Transverse colon (tissue), 4 donors: Measurements from ENCODE around the gene HDLBP. TPM values are rescaled to one million over a fixed set of nuclear protein-coding genes. Genes with fewer than 3 reads are reported as not detected.
"Not testable (repeated sequence)": the region's sequence is repeated elsewhere in the genome, so short reads cannot be mapped to it uniquely, and the experiment has no call there.

Source experiments
- DNase-seq: peaks from one replicate; pipeline ENCODE4 v3.0.0-alpha.2; 2019
- H3K27ac ChIP-seq, 4 donors: fragments of 200-600 bp; sonication (generic); 2 replicates each; pipeline ENCODE4 v1.5.1; 2016 to 2018; ENCODE audit warnings: inconsistent platforms in 4 of 4
- H3K27me3 ChIP-seq: fragments of 200-600 bp; sonication (generic); 2 replicates; pipeline ENCODE4 v1.5.1; 2017; ENCODE audit warnings: inconsistent platforms
- H3K36me3 ChIP-seq, 4 donors: fragments of 200-600 bp; sonication (generic); 2 replicates each; pipeline ENCODE4 v1.5.1; 2017 to 2019; ENCODE audit warnings: inconsistent platforms in 4 of 4
- H3K4me1 ChIP-seq, 4 donors: fragments of 200-600 bp; sonication (generic); 2 replicates each; pipeline ENCODE4 v1.5.1; 2017 to 2020; ENCODE audit warnings: inconsistent platforms in 4 of 4
- H3K4me3 ChIP-seq, 4 donors: fragments of 200-600 bp; sonication (generic); 1 replicate in 1 of 4; 2 replicates in 3 of 4; pipeline versions ENCODE4 v1.5.1 to v1.6.1; 2017 to 2019; ENCODE audit warnings: inconsistent platforms in 4 of 4
- H3K9me3 ChIP-seq, 2 donors: fragments of 200-600 bp; sonication (generic); 2 replicates each; pipeline ENCODE4 v1.5.1; 2017 to 2019; ENCODE audit warnings: inconsistent platforms in 2 of 2
- EP300 ChIP-seq: sonication (generic); formaldehyde crosslinking; IDR thresholded peaks from one replicate; pipeline ENCODE4 v1.6.1; 2017; ENCODE audit warnings: antibody characterized with exemption, low read depth
- POLR2A ChIP-seq: fragments of 450-650 bp; IDR thresholded peaks from one replicate; pipeline ENCODE4 v1.6.1; 2016; ENCODE audit warnings: antibody characterized with exemption, mild to moderate bottlenecking, moderate library complexity
- POLR2AphosphoS5 ChIP-seq, 3 donors: sonication (generic); formaldehyde crosslinking; IDR thresholded peaks; one replicate each; pipeline ENCODE4 v1.6.1; 2016; ENCODE audit warnings: antibody characterized with exemption in 3 of 3
- WGBS, 2 donors: methylation state at CpG; one replicate each; pipeline ENCODE4 v1.1.5; 2018; ENCODE audit warnings: low coverage in 1 of 2; 5-methylcytosine and 5-hydroxymethylcytosine counted together
- in situ Hi-C, 4 donors: fragments of 200-750 bp; cut with MboI; loops; one replicate each; pipeline versions ENCODE4 v1.15.0 to v1.15.1; 2017; ENCODE audit warnings: low sequenced_read_pairs in 3 of 4, low pct_ligation_motif_present in 1 of 4, low pct_unique_long_range_greater_than_20kb in 1 of 4
- intact Hi-C: fragments of 100-400 bp; cut with DNase I; formaldehyde crosslinking; loops from one replicate; pipeline ENCODE4 v1.15.1; 2023; ENCODE audit warnings: low total_unique reads
- total RNA-seq, 4 donors: library from RNA; depleted of rRNA; stranded (reverse); fragments of >200 nt; gene quantifications; one replicate each; pipeline ENCODE4 v1.1.0, GENCODE V29; 2016
- TF ChIP-seq, protein P1 (sequence below), 5 experiments: fragments of 200-600 bp in 3 of 5; fragments of 450-650 bp in 2 of 5; sonication (generic) in 3 of 5; IDR thresholded peaks; 1 replicate in 2 of 5; 2 replicates in 3 of 5; pipeline ENCODE4 v1.5.1; 2016 to 2017; ENCODE audit warnings: antibody characterized with exemption in 5 of 5, inconsistent platforms in 3 of 5, mild to moderate bottlenecking in 2 of 5, moderate library complexity in 1 of 5

HDLBP gene
- total RNA-seq, 4 donors from 2014 or later = 168 to 1,885 (median 314) TPM

DNA sequence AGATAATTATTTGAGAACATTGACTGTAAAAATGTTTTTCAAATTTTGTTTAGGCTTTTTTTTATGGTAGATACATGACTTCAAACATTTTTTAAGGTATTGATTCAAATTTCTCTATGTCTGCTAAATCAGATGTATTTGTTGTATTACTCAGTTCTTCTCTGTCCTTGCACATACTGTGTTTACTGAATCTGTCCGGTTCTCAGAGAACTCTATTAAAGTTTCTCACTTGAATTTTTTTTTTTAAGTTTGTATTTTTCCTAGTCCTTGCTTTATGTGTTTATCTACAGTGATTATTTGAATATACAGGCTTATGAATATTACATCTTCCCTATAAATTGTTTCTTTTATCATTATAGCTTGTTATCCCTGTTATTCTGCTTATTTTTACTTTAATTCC is 5.6 kb upstream of the HDLBP start:
- Histone ChIP-seq H3K9me3 (no peaks in the 10 kb centered on the region), H3K27ac (no peak overlapping the region), H3K36me3 (no peaks in the 10 kb centered on the region), H3K27me3 (no peaks in the 10 kb centered on the region), H3K4me1 (peaks cover 21 to 79% (median 39%) of the 10 kb centered on the region in 4 donors), H3K4me3 (no peak overlapping the region)
- no peak for DNase-seq
- TF ChIP-seq POLR2AphosphoS5 (IDR thresholded peaks at IDR 0.05) (no peak), POLR2A (no peak), EP300 (no peak)
- TF ChIP-seq, protein P1, sequence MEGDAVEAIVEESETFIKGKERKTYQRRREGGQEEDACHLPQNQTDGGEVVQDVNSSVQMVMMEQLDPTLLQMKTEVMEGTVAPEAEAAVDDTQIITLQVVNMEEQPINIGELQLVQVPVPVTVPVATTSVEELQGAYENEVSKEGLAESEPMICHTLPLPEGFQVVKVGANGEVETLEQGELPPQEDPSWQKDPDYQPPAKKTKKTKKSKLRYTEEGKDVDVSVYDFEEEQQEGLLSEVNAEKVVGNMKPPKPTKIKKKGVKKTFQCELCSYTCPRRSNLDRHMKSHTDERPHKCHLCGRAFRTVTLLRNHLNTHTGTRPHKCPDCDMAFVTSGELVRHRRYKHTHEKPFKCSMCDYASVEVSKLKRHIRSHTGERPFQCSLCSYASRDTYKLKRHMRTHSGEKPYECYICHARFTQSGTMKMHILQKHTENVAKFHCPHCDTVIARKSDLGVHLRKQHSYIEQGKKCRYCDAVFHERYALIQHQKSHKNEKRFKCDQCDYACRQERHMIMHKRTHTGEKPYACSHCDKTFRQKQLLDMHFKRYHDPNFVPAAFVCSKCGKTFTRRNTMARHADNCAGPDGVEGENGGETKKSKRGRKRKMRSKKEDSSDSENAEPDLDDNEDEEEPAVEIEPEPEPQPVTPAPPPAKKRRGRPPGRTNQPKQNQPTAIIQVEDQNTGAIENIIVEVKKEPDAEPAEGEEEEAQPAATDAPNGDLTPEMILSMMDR (IDR thresholded peaks at IDR 0.05) = no peak
- 60 to 69% methylated on average over 1 of the region's 1 CpG for WGBS, 2 donors
- in situ Hi-C loops (no loop called here), intact Hi-C loops (no loop called here)

DNA sequence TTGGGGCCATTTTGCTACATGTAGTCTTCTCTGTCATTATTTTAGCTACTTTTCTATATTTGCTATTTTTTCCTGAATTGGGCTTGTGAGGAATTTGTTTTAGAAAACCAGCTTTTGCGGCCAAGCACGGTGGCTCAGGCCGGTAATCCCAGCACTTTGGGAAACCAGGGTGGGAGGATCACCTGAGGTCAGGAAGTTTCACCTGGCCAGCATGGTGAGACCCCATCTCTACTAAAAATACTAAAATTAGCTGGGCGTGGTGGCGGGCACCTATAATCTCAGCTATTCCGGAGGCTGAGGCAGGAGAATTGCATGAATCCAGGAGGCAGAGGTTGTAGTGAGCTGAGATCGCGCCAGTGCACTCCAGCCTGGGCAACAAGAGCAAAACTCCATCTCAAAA is 4.9 kb upstream of the HDLBP start:
- intact Hi-C loops (no loop called here), in situ Hi-C loops (no loop called here)
- H3K4me3 ChIP-seq = no peak overlapping the region
- H3K36me3 ChIP-seq = no peaks in the 10 kb centered on the region
- H3K9me3 ChIP-seq = no peaks in the 10 kb centered on the region
- no peak overlapping the region for H3K27ac ChIP-seq
- H3K4me1 ChIP-seq = peaks cover 21 to 79% (median 39%) of the 10 kb centered on the region in 4 donors
- no peaks in the 10 kb centered on the region for H3K27me3 ChIP-seq
- DNase-seq = no peak
- WGBS, 2 donors = 94% methylated on average over 8 of the region's 8 CpGs; no CpG with 5 or more reads in 1 of the 2 donors
- no peak for TF ChIP-seq POLR2AphosphoS5 (IDR thresholded peaks at IDR 0.05)
- no peak for TF ChIP-seq POLR2A
- no peak for TF ChIP-seq EP300
- TF ChIP-seq, protein P1 (IDR thresholded peaks at IDR 0.05) = no peak

DNA sequence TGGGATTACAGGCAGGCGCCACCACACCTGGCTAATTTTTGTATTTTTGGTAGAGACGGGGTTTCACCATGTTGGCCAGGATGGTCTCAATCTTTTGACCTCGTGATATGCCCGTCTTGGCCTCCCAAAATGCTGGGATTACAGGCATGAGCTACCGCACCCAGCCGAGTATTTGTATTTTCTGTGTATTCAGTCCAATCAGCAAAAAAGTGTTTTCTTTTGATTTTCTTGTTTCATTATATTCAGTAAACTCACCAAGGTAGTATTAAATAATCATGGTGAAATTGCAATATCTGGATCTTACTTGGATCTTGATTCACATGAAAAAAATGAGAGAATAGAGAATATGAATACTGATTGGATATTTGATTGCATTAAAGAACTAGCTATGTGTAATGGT is 3.4 kb upstream of the HDLBP start:
- intact Hi-C loops, H3K4me3 ChIP-seq, H3K27me3 ChIP-seq, H3K27ac ChIP-seq, in situ Hi-C loops, H3K36me3 ChIP-seq, H3K9me3 ChIP-seq, DNase-seq: not testable (repeated sequence)
- 94 to 100% methylated on average over 2 to 6 of the region's 6 CpGs for WGBS, 2 donors
- H3K4me1 ChIP-seq = peaks cover 21 to 78% (median 44%) of the 10 kb centered on the region in 4 donors

DNA sequence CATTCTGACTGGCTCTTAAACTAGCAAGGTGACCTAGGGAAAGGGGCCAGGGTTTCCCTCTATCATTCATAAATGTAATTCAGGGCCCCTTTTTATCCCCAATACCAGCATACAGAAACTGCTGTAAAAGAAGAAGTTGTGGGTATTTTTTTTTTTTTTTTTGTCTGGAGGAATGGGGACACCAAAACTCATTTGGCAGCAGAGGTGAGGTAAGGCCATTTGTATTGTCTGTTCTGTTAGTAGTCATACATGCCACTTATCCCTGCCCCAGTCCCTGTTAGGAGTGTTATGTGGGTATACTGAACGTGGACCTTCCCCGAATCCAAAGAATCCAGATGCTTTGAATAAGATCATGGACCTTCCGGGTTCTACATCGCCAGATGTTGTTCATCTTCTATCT is 1.9 kb upstream of the HDLBP start:
- WGBS, 2 donors = 58% methylated on average over 2 to 4 of the region's 4 CpGs
- no peak for DNase-seq
- Histone ChIP-seq H3K27me3 (no peaks in the 10 kb centered on the region), H3K27ac (peak overlapping the region; percentile 96 to 99 (median 98)), H3K36me3 (no peaks in the 10 kb centered on the region), H3K4me1 (peaks cover 21 to 76% (median 47%) of the 10 kb centered on the region in 4 donors), H3K4me3 (peak overlapping the region in 3 of 4 donors; percentile 59 to 89 (median 89)), H3K9me3 (no peaks in the 10 kb centered on the region)
- TF ChIP-seq, protein P1 (IDR thresholded peaks at IDR 0.05) = no peak
- TF ChIP-seq POLR2AphosphoS5 (IDR thresholded peaks at IDR 0.05) (no peak), POLR2A (no peak), EP300 (no peak)
- in situ Hi-C loops (no loop called here), intact Hi-C loops (no loop called here)

DNA sequence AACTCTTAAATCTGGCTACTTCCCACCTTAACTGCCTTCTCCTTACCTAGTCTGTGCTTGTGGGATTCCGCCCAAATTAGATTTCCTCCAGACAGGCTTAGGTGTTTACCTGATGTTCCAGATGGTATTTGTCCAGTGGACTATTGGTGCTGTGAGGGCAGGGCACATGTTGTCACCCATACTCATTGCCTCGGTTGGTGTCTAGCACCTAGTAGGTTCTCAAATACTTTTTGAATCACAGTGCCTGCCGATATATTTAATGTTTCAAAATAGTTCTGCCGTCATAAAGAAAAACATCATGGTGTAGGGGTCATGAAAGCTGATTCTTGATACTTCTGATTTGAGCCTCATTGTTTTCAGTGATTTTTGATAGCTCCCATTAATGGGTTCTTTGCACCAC is 1.4 kb upstream of the HDLBP start:
- Histone ChIP-seq H3K9me3 (no peaks in the 10 kb centered on the region), H3K4me3 (peak overlapping the region; percentile 59 to 89 (median 87)), H3K36me3 (no peaks in the 10 kb centered on the region), H3K27ac (peak overlapping the region; percentile 96 to 99 (median 98)), H3K27me3 (no peaks in the 10 kb centered on the region), H3K4me1 (peaks cover 20 to 76% (median 43%) of the 10 kb centered on the region in 4 donors)
- intact Hi-C loops (no loop called here), in situ Hi-C loops (no loop called here)
- TF ChIP-seq POLR2A = no peak
- TF ChIP-seq POLR2AphosphoS5 (IDR thresholded peaks at IDR 0.05) = no peak
- no peak for TF ChIP-seq EP300
- TF ChIP-seq, protein P1 (IDR thresholded peaks at IDR 0.05) = no peak
- no peak for DNase-seq
- WGBS, 2 donors = 4 to 10% methylated on average over 3 to 4 of the region's 4 CpGs
